Stimulated activated naive CD8-positive, alpha-beta T cell treated with anti-CD3 and anti-CD28 coated beads, Interleukin-15, Interleukin-2, amounts not matched to agents 100 ng/mL and 50 ng/mL, for 24 hours (primary cell): ENCODE data around the gene CALR3.
"Not testable (repeated sequence)": the region's sequence is repeated elsewhere in the genome, so short reads cannot be mapped to it uniquely, and the experiment has no call there.

Experiments used
- H3K27ac Mint-ChIP-seq: one replicate; pipeline ENCODE4 v1.8.0; 2021; ENCODE audit warnings: mild to moderate bottlenecking, mixed read lengths
- H3K27me3 Mint-ChIP-seq: one replicate; pipeline ENCODE4 v1.8.0; 2021; ENCODE audit warnings: mixed read lengths
- H3K36me3 Mint-ChIP-seq: one replicate; pipeline ENCODE4 v1.8.0; 2021; ENCODE audit warnings: low read depth, mixed read lengths
- H3K4me1 Mint-ChIP-seq: one replicate; pipeline ENCODE4 v1.8.0; 2021; ENCODE audit warnings: low read depth, mixed read lengths
- H3K4me3 Mint-ChIP-seq: one replicate; pipeline ENCODE4 v1.8.0; 2021; ENCODE audit warnings: mild to moderate bottlenecking, mixed read lengths
- H3K9me3 Mint-ChIP-seq: one replicate; pipeline ENCODE4 v1.8.0; 2021; ENCODE audit warnings: mixed read lengths

Gene CALR3

GRCh38 chr19:16460454-16460853 is 35.5 kb downstream of the CALR3 start:
- peaks cover 5% of the 10 kb centered on the region for H3K36me3 Mint-ChIP-seq
- no peak overlapping the region for H3K27ac Mint-ChIP-seq
- peaks cover 61% of the 10 kb centered on the region for H3K4me1 Mint-ChIP-seq
- H3K4me3 Mint-ChIP-seq = no peak overlapping the region
- H3K27me3 Mint-ChIP-seq = no peaks in the 10 kb centered on the region
- no peaks in the 10 kb centered on the region for H3K9me3 Mint-ChIP-seq

GRCh38 chr19:16459680-16460079 is 36.3 kb downstream of the CALR3 start:
- Mint-ChIP-seq H3K36me3 (peaks cover 5% of the 10 kb centered on the region), H3K4me3 (no peak overlapping the region), H3K4me1 (peaks cover 60% of the 10 kb centered on the region), H3K27ac (no peak overlapping the region), H3K9me3 (no peaks in the 10 kb centered on the region), H3K27me3 (no peaks in the 10 kb centered on the region)

- no peak overlapping the region for H3K4me3 Mint-ChIP-seq
- peaks cover 5% of the 10 kb centered on the region for H3K36me3 Mint-ChIP-seq
- no peak overlapping the region for H3K27ac Mint-ChIP-seq
- H3K4me1 Mint-ChIP-seq = peaks cover 50% of the 10 kb centered on the region
- H3K27me3 Mint-ChIP-seq = no peaks in the 10 kb centered on the region
- no peaks in the 10 kb centered on the region for H3K9me3 Mint-ChIP-seq
These were observed 37.3 kb downstream of the CALR3 start for GRCh38 chr19:16458391-16459341.

GRCh38 chr19:16457954-16458331 is 38.0 kb downstream of the CALR3 start:
- Mint-ChIP-seq H3K27ac (peak overlapping the region; percentile 15), H3K36me3 (no peaks in the 10 kb centered on the region), H3K9me3 (no peaks in the 10 kb centered on the region), H3K27me3 (no peaks in the 10 kb centered on the region), H3K4me1 (peaks cover 43% of the 10 kb centered on the region), H3K4me3 (no peak overlapping the region)

GRCh38 chr19:16457195-16457953 is 38.6 kb downstream of the CALR3 start:
- Mint-ChIP-seq H3K4me3 (peak overlapping the region; percentile 64), H3K9me3 (no peaks in the 10 kb centered on the region), H3K4me1 (peaks cover 40% of the 10 kb centered on the region), H3K27ac (peak overlapping the region; percentile 64), H3K36me3 (no peaks in the 10 kb centered on the region), H3K27me3 (no peaks in the 10 kb centered on the region)

DNA sequence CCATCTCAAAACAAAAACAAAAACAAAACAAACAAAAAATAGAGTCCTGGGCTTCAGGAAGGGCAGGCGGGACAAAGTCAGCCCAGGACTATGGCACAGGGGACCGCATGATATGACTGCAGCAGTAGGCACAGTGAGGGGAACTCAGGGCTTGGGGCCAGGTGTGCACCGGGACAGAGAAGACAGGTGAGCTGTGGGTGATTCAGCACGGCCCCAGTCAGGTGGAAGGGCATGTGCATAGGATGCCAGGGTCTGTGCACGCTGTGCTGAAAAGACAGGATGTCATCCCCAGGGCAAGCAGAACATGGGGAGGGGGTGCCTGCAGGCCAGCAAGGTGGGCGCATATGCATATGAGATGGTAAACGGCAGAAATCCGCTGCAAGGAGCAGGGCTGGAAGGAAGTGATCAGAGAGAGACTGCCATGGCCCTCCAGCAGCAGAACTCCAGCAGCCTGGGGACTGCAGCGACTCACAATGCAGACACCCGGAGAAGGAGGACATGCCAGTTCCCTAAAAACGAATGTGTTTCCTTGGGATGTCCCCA is 39.2 kb downstream of the CALR3 start:
- H3K4me3 Mint-ChIP-seq = peak overlapping the region; percentile 64
- H3K36me3 Mint-ChIP-seq = no peaks in the 10 kb centered on the region
- no peaks in the 10 kb centered on the region for H3K9me3 Mint-ChIP-seq
- H3K27me3 Mint-ChIP-seq = no peaks in the 10 kb centered on the region
- peak overlapping the region; percentile 64 for H3K27ac Mint-ChIP-seq
- H3K4me1 Mint-ChIP-seq = peaks cover 40% of the 10 kb centered on the region

GRCh38 chr19:16455489-16455888 is 40.5 kb downstream of the CALR3 start:
- H3K4me1 Mint-ChIP-seq = peaks cover 44% of the 10 kb centered on the region
- no peak overlapping the region for H3K4me3 Mint-ChIP-seq
- no peak overlapping the region for H3K27ac Mint-ChIP-seq
- H3K27me3 Mint-ChIP-seq = no peaks in the 10 kb centered on the region
- no peaks in the 10 kb centered on the region for H3K9me3 Mint-ChIP-seq
- peaks cover 4% of the 10 kb centered on the region for H3K36me3 Mint-ChIP-seq

GRCh38 chr19:16454351-16454918 is 41.5 kb downstream of the CALR3 start:
- no peak overlapping the region for H3K4me3 Mint-ChIP-seq

GRCh38 chr19:16452325-16452724 is 43.6 kb downstream of the CALR3 start:
- Mint-ChIP-seq H3K27me3 (no peaks in the 10 kb centered on the region), H3K36me3 (peaks cover 16% of the 10 kb centered on the region), H3K4me1 (peaks cover 41% of the 10 kb centered on the region), H3K4me3 (no peak overlapping the region), H3K9me3 (no peaks in the 10 kb centered on the region), H3K27ac (no peak overlapping the region)

More at GRCh38 chr19:16454351-16454918, 41.5 kb downstream of the CALR3 start:
- Mint-ChIP-seq H3K27ac (no peak overlapping the region), H3K36me3 (peaks cover 9% of the 10 kb centered on the region), H3K4me1 (peaks cover 42% of the 10 kb centered on the region), H3K9me3 (no peaks in the 10 kb centered on the region), H3K27me3 (no peaks in the 10 kb centered on the region)

- no peaks in the 10 kb centered on the region for H3K9me3 Mint-ChIP-seq
- H3K4me3 Mint-ChIP-seq = peak overlapping the region; percentile 41
- H3K27ac Mint-ChIP-seq = peak overlapping the region; percentile 89
- no peaks in the 10 kb centered on the region for H3K27me3 Mint-ChIP-seq
- peaks cover 16% of the 10 kb centered on the region for H3K36me3 Mint-ChIP-seq
- peaks cover 60% of the 10 kb centered on the region for H3K4me1 Mint-ChIP-seq
These were observed 46.5 kb downstream of the CALR3 start for GRCh38 chr19:16449330-16449961.

GRCh38 chr19:16448872-16449271 is 47.1 kb downstream of the CALR3 start:
- Mint-ChIP-seq H3K36me3 (peaks cover 22% of the 10 kb centered on the region), H3K4me1 (peaks cover 65% of the 10 kb centered on the region), H3K4me3 (peak overlapping the region; percentile 41), H3K27ac (peak overlapping the region; percentile 89)
- H3K9me3 Mint-ChIP-seq, H3K27me3 Mint-ChIP-seq: not testable (repeated sequence)

GRCh38 chr19:16446724-16447368 is 49.1 kb downstream of the CALR3 start:
- H3K27ac Mint-ChIP-seq = peak overlapping the region; percentile 91
- peaks cover 82% of the 10 kb centered on the region for H3K4me1 Mint-ChIP-seq
- H3K36me3 Mint-ChIP-seq = peaks cover 24% of the 10 kb centered on the region
- H3K9me3 Mint-ChIP-seq = no peaks in the 10 kb centered on the region
- H3K4me3 Mint-ChIP-seq = peak overlapping the region; percentile 18
- H3K27me3 Mint-ChIP-seq = no peaks in the 10 kb centered on the region

- Mint-ChIP-seq H3K27ac (peak overlapping the region; percentile 40), H3K9me3 (no peaks in the 10 kb centered on the region), H3K36me3 (peaks cover 23% of the 10 kb centered on the region), H3K27me3 (no peaks in the 10 kb centered on the region), H3K4me1 (peaks cover 85% of the 10 kb centered on the region), H3K4me3 (peak overlapping the region; percentile 12)
These were observed 49.8 kb downstream of the CALR3 start for GRCh38 chr19:16446108-16446723.
